ENCODE results near the gene ROR1. TPM values are rescaled to one million over a fixed set of nuclear protein-coding genes. Genes with fewer than 3 reads are reported as not detected.
A peak's percentile ranks its signal among the peaks of the same experiment; 100 is the strongest.

Gene ROR1
- total and polyA plus RNA-seq, 4 donors, result 4.0 to 30.9 (median 11.4) TPM

DNA sequence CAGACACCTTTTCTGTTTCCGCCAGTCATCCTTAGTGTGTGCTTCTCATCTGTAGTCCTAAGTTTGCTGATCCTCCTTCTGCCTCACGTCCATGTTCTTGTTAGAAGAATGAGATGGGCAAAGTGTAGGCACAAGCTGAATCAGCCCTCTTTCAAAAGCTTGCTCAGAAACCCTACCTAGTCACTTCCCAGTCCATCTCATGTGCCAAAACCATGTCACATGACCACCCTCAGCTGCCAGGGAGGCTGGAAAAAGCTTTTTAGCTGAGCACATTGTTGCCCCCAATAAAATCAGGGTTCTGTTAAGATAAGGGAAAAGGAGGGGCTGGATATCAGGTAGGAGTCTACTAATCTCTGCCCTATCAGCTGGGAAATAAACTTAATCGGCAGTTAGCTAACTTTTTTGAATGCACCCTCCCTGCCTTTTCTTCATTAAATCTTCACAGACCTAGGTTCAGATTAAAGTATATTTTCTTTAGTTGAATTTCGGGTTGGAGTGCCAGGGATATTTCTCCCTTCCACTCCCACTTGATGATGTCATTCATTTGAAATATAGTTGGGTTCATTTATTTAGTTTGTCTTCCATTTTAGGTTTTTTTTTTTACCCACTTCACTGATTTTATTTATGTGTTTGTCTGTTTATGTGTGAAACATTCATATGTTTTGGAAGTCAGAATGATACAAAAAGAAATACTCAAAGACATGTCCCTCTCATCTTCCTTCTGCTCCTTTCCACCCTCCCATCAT is 129.2 kb downstream of the ROR1 start:
- Histone ChIP-seq H3K27me3 (ENCODE audit: control insufficient read depth in 1 of 2, insufficient read depth in 2 of 2, low read length in 1 of 2) (no peaks in the 10 kb centered on the region), H3K4me3 (ENCODE audit: low read length in 2 of 2) (no peak overlapping the region), H3K4me1 (ENCODE audit: control insufficient read depth in 1 of 2, insufficient read depth in 2 of 2, low read length in 2 of 2) (peaks cover 3% of the 10 kb centered on the region in 2 donors), H3K9me3 (ENCODE audit: control insufficient read depth, low read length) (no peaks in the 10 kb centered on the region), H3K27ac (ENCODE audit: low read depth in 1 of 2, low read length in 2 of 2) (peak overlapping the region; percentile 3 to 59), H3K36me3 (ENCODE audit: control insufficient read depth in 1 of 2, insufficient read depth in 2 of 2, low read length in 1 of 2) (no peaks in the 10 kb centered on the region)
- 6 to 7% methylated on average over 4 of the region's 4 CpGs for WGBS, 2 donors
- intact Hi-C loops (cut with DNase I), result no loop called here
- peak in 1 of 2 donors; percentile 49 for DNase-seq
- peak; percentile 62 for ATAC-seq (ENCODE audit: low FRiP score)

DNA sequence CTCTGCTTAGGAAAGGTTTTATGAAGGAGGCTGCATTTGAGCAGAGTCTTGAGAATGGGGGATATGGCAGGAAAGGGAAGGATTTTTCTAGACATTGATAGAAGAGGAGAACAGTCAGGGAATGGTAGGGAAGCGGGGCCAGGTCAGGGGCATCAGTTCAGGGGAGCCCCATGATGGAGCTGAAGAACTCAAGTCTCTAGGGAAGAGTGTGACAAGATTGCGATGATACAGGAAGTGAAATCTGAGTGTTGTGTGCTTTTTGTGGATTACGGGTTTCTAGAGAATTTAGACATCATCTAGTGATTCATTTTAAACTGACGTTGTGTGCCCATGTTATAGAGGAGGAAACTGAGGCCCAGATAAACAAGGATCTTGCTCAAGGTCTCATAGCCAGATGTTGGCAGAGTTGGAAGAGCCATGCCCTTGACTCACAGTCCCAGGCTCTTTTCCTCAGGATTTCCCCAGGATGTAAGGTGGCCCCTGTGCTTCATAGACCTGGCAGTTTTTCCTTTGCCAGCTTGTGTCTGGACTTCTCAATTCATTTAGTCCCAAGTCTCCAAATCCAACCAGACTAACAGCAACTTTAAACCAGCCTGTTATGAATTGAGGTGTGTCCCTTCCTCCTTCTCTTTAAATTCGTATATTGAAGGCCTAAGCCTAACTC is 130.3 kb downstream of the ROR1 start:
- intact Hi-C loops (cut with DNase I), result no loop called here

DNA sequence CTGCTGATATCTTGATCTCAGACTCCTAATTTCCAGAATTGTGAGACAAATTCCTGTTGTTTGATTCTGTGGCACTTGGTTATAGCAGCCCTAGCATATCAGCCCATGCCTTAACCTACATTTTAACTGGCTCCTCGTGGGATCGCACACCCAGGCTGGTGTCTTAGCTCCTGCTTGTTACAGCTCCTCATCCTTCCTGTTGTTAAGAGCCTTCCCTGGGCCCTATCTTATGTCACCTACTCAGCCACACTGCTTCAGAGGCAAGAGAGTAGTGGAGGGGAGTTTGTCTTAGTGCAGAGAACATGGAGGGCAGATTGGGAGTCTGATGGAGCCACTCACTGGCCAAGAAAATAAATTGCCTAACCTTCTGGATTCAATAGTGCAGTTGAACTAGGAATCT is 131.0 kb downstream of the ROR1 start:
- Histone ChIP-seq H3K36me3 (ENCODE audit: control insufficient read depth in 1 of 2, insufficient read depth in 2 of 2, low read length in 1 of 2) (no peaks in the 10 kb centered on the region), H3K4me3 (ENCODE audit: low read length in 2 of 2) (no peak overlapping the region), H3K4me1 (ENCODE audit: control insufficient read depth in 1 of 2, insufficient read depth in 2 of 2, low read length in 2 of 2) (peaks cover 0 to 1% of the 10 kb centered on the region in 2 donors), H3K9me3 (ENCODE audit: control insufficient read depth, low read length) (no peaks in the 10 kb centered on the region), H3K27me3 (ENCODE audit: control insufficient read depth in 1 of 2, insufficient read depth in 2 of 2, low read length in 1 of 2) (no peaks in the 10 kb centered on the region), H3K27ac (ENCODE audit: low read depth in 1 of 2, low read length in 2 of 2) (no peak overlapping the region)
- intact Hi-C loops (cut with DNase I), result no loop called here
- DNase-seq, result no peak
- 87 to 88% methylated on average over 2 of the region's 2 CpGs for WGBS, 2 donors
- no peak for ATAC-seq (ENCODE audit: low FRiP score)

More for the DNA sequence above, 130.3 kb downstream of the ROR1 start:
- no peak for ATAC-seq (ENCODE audit: low FRiP score)
- Histone ChIP-seq H3K4me3 (ENCODE audit: low read length in 2 of 2) (no peak overlapping the region), H3K27me3 (ENCODE audit: control insufficient read depth in 1 of 2, insufficient read depth in 2 of 2, low read length in 1 of 2) (no peaks in the 10 kb centered on the region), H3K4me1 (ENCODE audit: control insufficient read depth in 1 of 2, insufficient read depth in 2 of 2, low read length in 2 of 2) (peaks cover 0 to 3% of the 10 kb centered on the region in 2 donors), H3K9me3 (ENCODE audit: control insufficient read depth, low read length) (no peaks in the 10 kb centered on the region), H3K36me3 (ENCODE audit: control insufficient read depth in 1 of 2, insufficient read depth in 2 of 2, low read length in 1 of 2) (no peaks in the 10 kb centered on the region), H3K27ac (ENCODE audit: low read depth in 1 of 2, low read length in 2 of 2) (no peak overlapping the region)
- no peak for DNase-seq
- 73 to 78% methylated on average over 5 of the region's 5 CpGs for WGBS, 2 donors

DNA sequence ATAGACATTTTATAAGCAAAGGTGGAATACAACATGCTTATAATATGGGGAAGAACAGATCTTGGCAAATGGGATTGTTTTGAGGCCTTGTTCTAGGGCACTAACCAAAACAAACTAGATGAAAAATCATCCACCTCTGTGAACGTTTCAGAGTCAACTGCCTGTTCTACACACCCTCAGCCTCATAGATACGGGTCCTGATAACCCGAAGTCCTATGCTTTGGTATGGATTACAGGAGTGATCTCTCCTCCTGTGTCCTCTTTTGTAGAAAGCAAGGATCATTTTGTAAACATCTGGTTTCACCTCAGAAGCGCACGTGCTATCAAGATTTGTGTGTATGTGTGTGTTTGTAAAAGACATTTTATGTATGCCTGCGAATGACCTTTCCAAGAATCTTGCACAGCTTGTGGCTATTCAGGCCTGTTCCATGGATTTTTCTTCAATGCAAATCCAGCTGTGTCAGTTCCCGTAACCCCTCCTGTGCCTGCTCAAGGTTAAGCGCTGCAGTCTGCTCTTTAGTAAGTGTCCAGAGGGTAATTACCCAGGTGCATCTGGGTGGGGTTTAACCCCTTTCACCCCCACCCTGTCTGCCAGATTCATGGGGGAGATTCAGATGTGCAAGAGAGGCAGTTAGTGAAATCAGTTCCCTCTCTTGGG is 132.4 kb downstream of the ROR1 start:
- no peak for ATAC-seq (ENCODE audit: low FRiP score)
- H3K27ac ChIP-seq (ENCODE audit: low read depth in 1 of 2, low read length in 2 of 2), result no peak overlapping the region
- H3K4me3 ChIP-seq (ENCODE audit: low read length in 2 of 2), result no peak overlapping the region
- H3K4me1 ChIP-seq (ENCODE audit: control insufficient read depth in 1 of 2, insufficient read depth in 2 of 2, low read length in 2 of 2), result peaks cover 0 to 10% of the 10 kb centered on the region in 2 donors
- H3K27me3 ChIP-seq (ENCODE audit: control insufficient read depth in 1 of 2, insufficient read depth in 2 of 2, low read length in 1 of 2), result no peaks in the 10 kb centered on the region
- WGBS, 2 donors, result 48 to 56% methylated on average over 8 of the region's 8 CpGs
- H3K36me3 ChIP-seq (ENCODE audit: control insufficient read depth in 1 of 2, insufficient read depth in 2 of 2, low read length in 1 of 2), result no peaks in the 10 kb centered on the region
- H3K9me3 ChIP-seq (ENCODE audit: control insufficient read depth, low read length), result no peaks in the 10 kb centered on the region
- intact Hi-C loops (cut with DNase I), result no loop called here
- DNase-seq, result no peak

DNA sequence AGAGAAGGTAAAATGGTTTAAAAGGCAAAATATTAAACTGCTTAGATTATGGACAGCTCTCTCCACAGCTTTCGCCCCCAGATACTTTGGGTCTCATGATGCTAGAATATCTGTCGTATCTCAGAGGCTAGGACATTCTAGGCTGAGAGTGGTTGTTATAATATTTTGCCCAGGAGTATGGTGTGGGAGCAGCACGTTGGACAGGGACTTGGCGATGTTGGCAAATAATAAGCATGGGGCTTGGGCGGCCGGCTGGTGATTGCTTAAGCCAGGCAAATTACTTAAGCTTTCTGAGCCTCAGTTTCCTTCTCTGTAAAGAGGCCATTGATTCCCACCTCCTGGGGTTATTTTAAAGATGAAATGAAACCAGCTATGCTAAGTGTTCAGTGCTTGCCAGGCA is 133.2 kb downstream of the ROR1 start:
- H3K27me3 ChIP-seq (ENCODE audit: control insufficient read depth in 1 of 2, insufficient read depth in 2 of 2, low read length in 1 of 2), result no peaks in the 10 kb centered on the region
- no peak overlapping the region for H3K27ac ChIP-seq (ENCODE audit: low read depth in 1 of 2, low read length in 2 of 2)
- H3K9me3 ChIP-seq (ENCODE audit: control insufficient read depth, low read length), result no peaks in the 10 kb centered on the region
- H3K4me3 ChIP-seq (ENCODE audit: low read length in 2 of 2), result no peak overlapping the region
- intact Hi-C loops (cut with DNase I), result no loop called here
- DNase-seq, result no peak
- H3K4me1 ChIP-seq (ENCODE audit: control insufficient read depth in 1 of 2, insufficient read depth in 2 of 2, low read length in 2 of 2), result peaks cover 0 to 10% of the 10 kb centered on the region in 2 donors
- no peak for ATAC-seq (ENCODE audit: low FRiP score)
- H3K36me3 ChIP-seq (ENCODE audit: control insufficient read depth in 1 of 2, insufficient read depth in 2 of 2, low read length in 1 of 2), result no peaks in the 10 kb centered on the region
- 38 to 46% methylated on average over 6 of the region's 6 CpGs for WGBS, 2 donors

DNA sequence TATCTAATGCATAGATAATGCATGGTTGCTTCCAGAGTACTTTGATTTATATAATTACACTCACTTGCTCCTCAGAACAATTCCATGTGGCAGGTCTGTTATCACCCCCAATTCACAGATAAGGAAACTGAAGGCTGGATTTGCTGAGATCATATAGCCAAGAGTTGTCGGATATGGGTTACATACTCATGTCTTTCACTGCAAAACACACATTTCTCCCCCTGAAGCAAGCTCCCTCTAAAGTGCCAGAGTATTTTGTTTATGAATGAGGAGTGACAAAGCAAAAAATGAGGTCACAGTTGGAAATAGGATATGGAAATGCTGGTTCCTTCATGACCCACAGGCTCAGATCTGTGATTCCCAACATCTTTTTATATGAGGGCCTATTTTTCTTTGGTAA is 134.2 kb downstream of the ROR1 start:
- no peaks in the 10 kb centered on the region for H3K36me3 ChIP-seq (ENCODE audit: control insufficient read depth in 1 of 2, insufficient read depth in 2 of 2, low read length in 1 of 2)
- ATAC-seq (ENCODE audit: low FRiP score) (no peak), DNase-seq (no peak)
- H3K4me3 ChIP-seq (ENCODE audit: low read length in 2 of 2), result no peak overlapping the region
- WGBS, 2 donors, result 24 to 26% methylated on average over 1 of the region's 1 CpG
- intact Hi-C loops (cut with DNase I), result no loop called here
- H3K4me1 ChIP-seq (ENCODE audit: control insufficient read depth in 1 of 2, insufficient read depth in 2 of 2, low read length in 2 of 2), result peaks cover 5 to 14% of the 10 kb centered on the region in 2 donors
- no peaks in the 10 kb centered on the region for H3K27me3 ChIP-seq (ENCODE audit: control insufficient read depth in 1 of 2, insufficient read depth in 2 of 2, low read length in 1 of 2)
- no peak overlapping the region for H3K27ac ChIP-seq (ENCODE audit: low read depth in 1 of 2, low read length in 2 of 2)
- H3K9me3 ChIP-seq (ENCODE audit: control insufficient read depth, low read length), result no peaks in the 10 kb centered on the region

DNA sequence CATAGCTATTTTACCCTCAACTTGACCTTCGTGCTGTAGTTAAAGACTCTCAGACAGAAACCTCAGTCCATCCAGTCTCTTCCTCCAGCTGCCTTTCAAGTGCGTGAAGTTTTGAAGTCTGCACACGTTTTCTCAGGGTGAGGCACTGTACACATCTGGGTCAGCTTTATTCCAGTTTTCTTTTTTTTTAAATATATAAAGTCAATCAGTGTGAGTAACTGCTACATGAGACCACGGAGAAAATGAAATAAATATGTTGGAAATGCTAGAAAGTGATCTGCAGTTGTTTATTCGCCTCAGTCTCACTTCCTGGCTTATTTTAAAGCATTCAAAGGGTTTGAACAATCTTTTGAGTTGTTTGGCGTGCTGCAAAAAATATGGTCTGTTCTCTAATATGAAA is 135.7 kb downstream of the ROR1 start:
- H3K4me1 ChIP-seq (ENCODE audit: control insufficient read depth in 1 of 2, insufficient read depth in 2 of 2, low read length in 2 of 2), result peaks cover 5 to 14% of the 10 kb centered on the region in 2 donors
- intact Hi-C loops (cut with DNase I), result no loop called here
- H3K27ac ChIP-seq (ENCODE audit: low read depth in 1 of 2, low read length in 2 of 2), result no peak overlapping the region

DNA sequence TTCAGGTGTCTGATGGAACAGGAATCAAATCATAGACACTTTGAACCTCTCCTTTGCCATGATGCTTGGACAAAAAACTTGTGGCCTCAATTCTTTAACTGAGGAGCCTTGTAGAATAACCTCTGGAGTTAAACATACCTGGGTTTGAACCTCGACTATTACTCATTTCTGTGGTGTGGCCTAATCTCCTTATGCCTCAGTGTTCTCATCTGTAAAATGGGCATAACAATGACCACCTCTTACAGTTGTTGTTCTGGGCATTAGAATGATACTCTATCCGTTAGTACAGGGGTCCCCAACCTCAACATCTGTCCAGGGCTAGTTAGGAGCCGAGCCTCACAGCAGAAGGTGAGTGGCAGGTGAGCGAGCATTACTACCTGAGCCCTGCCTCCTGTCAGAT is 137.2 kb downstream of the ROR1 start:
- ATAC-seq (ENCODE audit: low FRiP score) (no peak), DNase-seq (no peak)
- WGBS, 2 donors, result 94 to 95% methylated on average over 4 of the region's 4 CpGs
- Histone ChIP-seq H3K4me3 (ENCODE audit: low read length in 2 of 2) (no peak overlapping the region), H3K4me1 (ENCODE audit: control insufficient read depth in 1 of 2, insufficient read depth in 2 of 2, low read length in 2 of 2) (peaks cover 5 to 14% of the 10 kb centered on the region in 2 donors), H3K36me3 (ENCODE audit: control insufficient read depth in 1 of 2, insufficient read depth in 2 of 2, low read length in 1 of 2) (no peaks in the 10 kb centered on the region), H3K9me3 (ENCODE audit: control insufficient read depth, low read length) (no peaks in the 10 kb centered on the region), H3K27me3 (ENCODE audit: control insufficient read depth in 1 of 2, insufficient read depth in 2 of 2, low read length in 1 of 2) (no peaks in the 10 kb centered on the region), H3K27ac (ENCODE audit: low read depth in 1 of 2, low read length in 2 of 2) (no peak overlapping the region)
- intact Hi-C loops (cut with DNase I), result loop anchor here (10.0 kb wide), 2 partner anchors 56 to 216 kb away; no protein-coding TSS in a partner anchor

More for the DNA sequence above, 135.7 kb downstream of the ROR1 start:
- H3K4me3 ChIP-seq (ENCODE audit: low read length in 2 of 2), result no peak overlapping the region
- 38 to 39% methylated on average over 6 of the region's 6 CpGs for WGBS, 2 donors
- H3K27me3 ChIP-seq (ENCODE audit: control insufficient read depth in 1 of 2, insufficient read depth in 2 of 2, low read length in 1 of 2), result no peaks in the 10 kb centered on the region
- H3K36me3 ChIP-seq (ENCODE audit: control insufficient read depth in 1 of 2, insufficient read depth in 2 of 2, low read length in 1 of 2), result no peaks in the 10 kb centered on the region
- H3K9me3 ChIP-seq (ENCODE audit: control insufficient read depth, low read length), result no peaks in the 10 kb centered on the region
- DNase-seq, result no peak
- ATAC-seq (ENCODE audit: low FRiP score), result no peak
